Measurements from ENCODE around the gene CERCAM. TPM values are rescaled to one million over a fixed set of nuclear protein-coding genes. Genes with fewer than 3 reads are reported as not detected.

The CERCAM gene
- total and polyA plus RNA-seq, 2 of the 13 experiments (the other 11 are each of a cell fraction or from before 2014, with no cell fraction given) = 9.0 to 17.1 TPM

DNA sequence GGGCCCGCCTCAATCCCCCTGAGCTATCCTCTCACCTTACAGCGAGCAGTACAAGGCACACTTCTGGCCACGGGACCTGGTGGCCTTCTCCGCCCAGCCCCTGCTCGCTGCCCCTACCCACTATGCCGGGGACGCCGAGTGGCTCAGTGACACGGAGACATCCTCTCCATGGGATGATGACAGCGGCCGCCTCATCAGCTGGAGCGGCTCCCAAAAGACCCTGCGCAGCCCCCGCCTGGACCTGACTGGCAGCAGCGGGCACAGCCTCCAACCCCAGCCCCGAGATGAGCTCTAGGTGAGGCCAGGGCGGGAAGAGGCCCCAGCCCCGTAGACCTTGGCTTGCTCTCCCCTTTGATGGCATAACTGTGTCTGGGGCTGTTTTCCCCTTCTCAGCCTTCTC lies 15.0 kb downstream of the CERCAM start (continued):
- TF ChIP-seq ADNP (CRISPR knock-in tag; IDR thresholded peaks at IDR 0.05) = no peak
- no peak for TF ChIP-seq MEIS2 (CRISPR knock-in tag; IDR thresholded peaks at IDR 0.05)
- TF ChIP-seq, protein P1, sequence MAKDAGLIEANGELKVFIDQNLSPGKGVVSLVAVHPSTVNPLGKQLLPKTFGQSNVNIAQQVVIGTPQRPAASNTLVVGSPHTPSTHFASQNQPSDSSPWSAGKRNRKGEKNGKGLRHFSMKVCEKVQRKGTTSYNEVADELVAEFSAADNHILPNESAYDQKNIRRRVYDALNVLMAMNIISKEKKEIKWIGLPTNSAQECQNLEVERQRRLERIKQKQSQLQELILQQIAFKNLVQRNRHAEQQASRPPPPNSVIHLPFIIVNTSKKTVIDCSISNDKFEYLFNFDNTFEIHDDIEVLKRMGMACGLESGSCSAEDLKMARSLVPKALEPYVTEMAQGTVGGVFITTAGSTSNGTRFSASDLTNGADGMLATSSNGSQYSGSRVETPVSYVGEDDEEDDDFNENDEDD (CRISPR knock-in tag; IDR thresholded peaks at IDR 0.05; ENCODE audit: borderline replicate concordance) = no peak
- TF ChIP-seq HOXA3 (CRISPR knock-in tag; IDR thresholded peaks at IDR 0.05) = no peak
- TF ChIP-seq NFRKB (IDR thresholded peaks at IDR 0.05) = no peak
- TF ChIP-seq ZNF496 (CRISPR knock-in tag; IDR thresholded peaks at IDR 0.05; ENCODE audit: insufficient replicate concordance) = no peak
- TF ChIP-seq GPN1 (CRISPR knock-in tag; IDR thresholded peaks at IDR 0.05; ENCODE audit: borderline replicate concordance) = no peak

DNA sequence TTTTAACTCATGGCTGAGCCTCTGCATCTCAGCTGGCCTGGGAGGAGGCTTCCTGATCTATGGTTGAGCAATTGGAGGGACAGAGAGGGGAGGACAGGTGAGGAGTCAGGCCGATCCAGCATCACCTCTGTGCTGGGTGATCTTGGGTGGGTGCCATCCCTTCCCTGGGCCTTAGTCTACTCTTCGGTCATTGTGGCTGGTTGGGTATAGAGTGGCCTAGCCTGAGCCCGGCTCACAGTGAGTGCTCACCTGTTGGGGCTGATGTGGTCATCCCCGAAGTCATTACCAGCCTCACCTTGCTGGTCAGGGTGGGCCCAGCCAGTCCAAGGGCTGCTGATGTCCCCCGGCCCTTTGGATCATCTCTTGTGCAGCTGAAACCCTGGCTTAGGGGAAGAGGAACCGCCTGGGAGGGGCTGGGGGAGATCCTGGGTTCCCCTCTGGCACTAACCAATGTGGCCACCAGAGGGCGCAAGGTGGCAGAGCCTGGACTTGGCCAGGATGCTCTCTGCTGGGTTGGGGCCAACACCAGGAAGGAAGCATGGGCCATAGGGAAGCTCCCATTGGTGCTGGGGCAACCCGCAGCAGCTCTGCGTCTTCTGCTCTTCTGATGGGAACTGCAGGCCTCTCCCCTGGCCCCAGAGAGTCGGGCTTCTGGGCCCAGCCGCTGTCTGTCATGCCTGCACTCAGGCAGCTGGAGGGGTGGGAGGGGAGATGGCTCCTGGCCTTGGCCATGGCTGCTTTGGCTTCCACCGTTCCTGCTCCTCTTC lies 17.9 kb downstream of the CERCAM start:
- Histone ChIP-seq H3K9ac (ENCODE audit: insufficient read depth, low read depth, low read length) (no peak overlapping the region), H3K27ac (ENCODE audit: extremely low read length, insufficient read depth, low read length) (no peak overlapping the region), H3K4me1 (ENCODE audit: insufficient read depth, low read length) (peaks cover 9% of the 10 kb centered on the region; the same call in 1 of the 2 replicates), H2AFZ (ENCODE audit: low read length) (no peak overlapping the region), H4K20me1 (ENCODE audit: insufficient read depth, low read length) (no peaks in the 10 kb centered on the region), H3K4me2 (ENCODE audit: low read depth, low read length) (peak overlapping the region; percentile 64), H3K9me3 (ENCODE audit: low read length) (no peaks in the 10 kb centered on the region), H3K36me3 (replicated peaks in 1 of 2; ENCODE audit: control insufficient read depth in 1 of 2, insufficient read depth in 2 of 2, low read length in 2 of 2) (no peaks in the 10 kb centered on the region), H3K79me2 (ENCODE audit: insufficient read depth, low read length) (no peaks in the 10 kb centered on the region), H3K4me3 (replicated peaks in 1 of 3; ENCODE audit: insufficient read depth in 1 of 3, low read depth in 2 of 3, low read length in 3 of 3) (peak overlapping the region in 1 of 3 experiments; percentile 45; a peak in 1 of 6 replicates), H3K27me3 (ENCODE audit: control insufficient read depth in 1 of 2, insufficient read depth in 2 of 2, low read length in 2 of 2) (peaks cover 0 to 6% of the 10 kb centered on the region in 2 experiments; a peak in 2 of 5 replicates)
- ChIA-PET POLR2A (interaction anchor here (0.6 to 1.2 kb wide), 3 partner anchors 17 to 198 kb away, joined by 3 to 4 read pairs (median 3); no protein-coding TSS in a partner anchor), CTCF (ENCODE audit: low intra/inter-chr PET ratio, low total read pairs) (interaction anchor here (1.2 kb wide), 1 partner anchor 197 kb away, joined by 3 read pairs; no protein-coding TSS in a partner anchor)
- in situ Hi-C loops (cut with HindIII; ENCODE audit: extremely low pct_ligation_motif_present, low pct_unique_long_range_greater_than_20kb) (no loop called here), intact Hi-C loops (cut with micrococcal nuclease; ENCODE audit: unreplicated experiment) (loop anchor here (2.0 to 5.0 kb wide), 2 partner anchors 18 to 119 kb away; partner anchors contain the start of gene CERCAM)
- peak; percentile 64 for FAIRE-seq
- 0% methylated on average over 1 of the region's 12 CpGs for WGBS (ENCODE audit: low lambda C conversion rate)
- peak; percentile 96 for ATAC-seq
- BruUV-seq (replicated peaks) = no TSS peak
- peak; percentile 68 for DNase-seq (ENCODE audit: low spot score)
- TF ChIP-seq MYNN (CRISPR knock-in tag; IDR thresholded peaks at IDR 0.05; ENCODE audit: low read depth) (no peak), PCBP1 (IDR thresholded peaks at IDR 0.05; ENCODE audit: borderline replicate concordance, low read depth, low read length) (0 out of 2 replicates have a peak, but pooled peaks have one; percentile 27), RAD21 (CRISPR knock-in tag; IDR thresholded peaks at IDR 0.05) (peak; percentile 80), HOXA7 (CRISPR knock-in tag; IDR thresholded peaks at IDR 0.05) (no peak)
- TF ChIP-seq, protein P2, sequence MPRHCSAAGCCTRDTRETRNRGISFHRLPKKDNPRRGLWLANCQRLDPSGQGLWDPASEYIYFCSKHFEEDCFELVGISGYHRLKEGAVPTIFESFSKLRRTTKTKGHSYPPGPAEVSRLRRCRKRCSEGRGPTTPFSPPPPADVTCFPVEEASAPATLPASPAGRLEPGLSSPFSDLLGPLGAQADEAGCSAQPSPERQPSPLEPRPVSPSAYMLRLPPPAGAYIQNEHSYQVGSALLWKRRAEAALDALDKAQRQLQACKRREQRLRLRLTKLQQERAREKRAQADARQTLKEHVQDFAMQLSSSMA (CRISPR knock-in tag; IDR thresholded peaks at IDR 0.05) = 0 out of 2 replicates have a peak, but pooled peaks have one; percentile 49
- TF ChIP-seq, protein P3, sequence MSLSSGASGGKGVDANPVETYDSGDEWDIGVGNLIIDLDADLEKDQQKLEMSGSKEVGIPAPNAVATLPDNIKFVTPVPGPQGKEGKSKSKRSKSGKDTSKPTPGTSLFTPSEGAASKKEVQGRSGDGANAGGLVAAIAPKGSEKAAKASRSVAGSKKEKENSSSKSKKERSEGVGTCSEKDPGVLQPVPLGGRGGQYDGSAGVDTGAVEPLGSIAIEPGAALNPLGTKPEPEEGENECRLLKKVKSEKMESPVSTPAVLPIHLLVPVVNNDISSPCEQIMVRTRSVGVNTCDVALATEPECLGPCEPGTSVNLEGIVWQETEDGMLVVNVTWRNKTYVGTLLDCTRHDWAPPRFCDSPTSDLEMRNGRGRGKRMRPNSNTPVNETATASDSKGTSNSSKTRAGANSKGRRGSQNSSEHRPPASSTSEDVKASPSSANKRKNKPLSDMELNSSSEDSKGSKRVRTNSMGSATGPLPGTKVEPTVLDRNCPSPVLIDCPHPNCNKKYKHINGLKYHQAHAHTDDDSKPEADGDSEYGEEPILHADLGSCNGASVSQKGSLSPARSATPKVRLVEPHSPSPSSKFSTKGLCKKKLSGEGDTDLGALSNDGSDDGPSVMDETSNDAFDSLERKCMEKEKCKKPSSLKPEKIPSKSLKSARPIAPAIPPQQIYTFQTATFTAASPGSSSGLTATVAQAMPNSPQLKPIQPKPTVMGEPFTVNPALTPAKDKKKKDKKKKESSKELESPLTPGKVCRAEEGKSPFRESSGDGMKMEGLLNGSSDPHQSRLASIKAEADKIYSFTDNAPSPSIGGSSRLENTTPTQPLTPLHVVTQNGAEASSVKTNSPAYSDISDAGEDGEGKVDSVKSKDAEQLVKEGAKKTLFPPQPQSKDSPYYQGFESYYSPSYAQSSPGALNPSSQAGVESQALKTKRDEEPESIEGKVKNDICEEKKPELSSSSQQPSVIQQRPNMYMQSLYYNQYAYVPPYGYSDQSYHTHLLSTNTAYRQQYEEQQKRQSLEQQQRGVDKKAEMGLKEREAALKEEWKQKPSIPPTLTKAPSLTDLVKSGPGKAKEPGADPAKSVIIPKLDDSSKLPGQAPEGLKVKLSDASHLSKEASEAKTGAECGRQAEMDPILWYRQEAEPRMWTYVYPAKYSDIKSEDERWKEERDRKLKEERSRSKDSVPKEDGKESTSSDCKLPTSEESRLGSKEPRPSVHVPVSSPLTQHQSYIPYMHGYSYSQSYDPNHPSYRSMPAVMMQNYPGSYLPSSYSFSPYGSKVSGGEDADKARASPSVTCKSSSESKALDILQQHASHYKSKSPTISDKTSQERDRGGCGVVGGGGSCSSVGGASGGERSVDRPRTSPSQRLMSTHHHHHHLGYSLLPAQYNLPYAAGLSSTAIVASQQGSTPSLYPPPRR (CRISPR knock-in tag; IDR thresholded peaks at IDR 0.05; ENCODE audit: borderline replicate concordance) = 0 out of 2 replicates have a peak, but pooled peaks have one; percentile 37

Measured in HepG2 (cell line).